GM19463 (cell line): ENCODE measurements around the gene MLEC.
"Not testable (repeated sequence)": the region's sequence is repeated elsewhere in the genome, so short reads cannot be mapped to it uniquely, and the experiment has no call there.

Experiments
- ATAC-seq: cut with Tn5 transposase; IDR thresholded peaks from one replicate; pipeline ENCODE4 v1.9.1; 2021; ENCODE audit warnings: mild to moderate bottlenecking, moderate library complexity; ENCODE audit not compliant: unreplicated experiment

Gene MLEC

GRCh38 chr12:120720234-120720986, 33.5 kb downstream of the MLEC start:
- no peak for ATAC-seq

- ATAC-seq = no peak
Observed at GRCh38 chr12:120720987-120721801, 34.2 kb downstream of the MLEC start.

GRCh38 chr12:120721866-120722265, 34.9 kb downstream of the MLEC start:
- no peak for ATAC-seq

- no peak for ATAC-seq
Observed at GRCh38 chr12:120722784-120723183, 35.8 kb downstream of the MLEC start.

- ATAC-seq = no peak
Observed at GRCh38 chr12:120724720-120725119, 37.8 kb downstream of the MLEC start.

GRCh38 chr12:120725151-120725658, 38.3 kb downstream of the MLEC start:
- ATAC-seq = no peak

GRCh38 chr12:120725659-120726509, 38.9 kb downstream of the MLEC start, which contains the start of gene ACADS:
Gene ACADS (plus strand): TSS chr12:120725826. CDS start chr12:120725886, 60 bp downstream.
- ATAC-seq = peak; percentile 98

GRCh38 chr12:120726510-120726793, 39.5 kb downstream of the MLEC start:
- no peak for ATAC-seq

GRCh38 chr12:120726961-120727360, 40.0 kb downstream of the MLEC start:
- ATAC-seq = no peak

- ATAC-seq = not testable (repeated sequence)
Observed at GRCh38 chr12:120732198-120732597, 45.2 kb downstream of the MLEC start.

GRCh38 chr12:120733574-120733973, 46.6 kb downstream of the MLEC start:
- no peak for ATAC-seq

GRCh38 chr12:120734210-120734609, 47.3 kb downstream of the MLEC start:
- ATAC-seq = no peak

- no peak for ATAC-seq
Observed at GRCh38 chr12:120735181-120735580, 48.2 kb downstream of the MLEC start.

- ATAC-seq = no peak
Observed at GRCh38 chr12:120736404-120737331, 49.7 kb downstream of the MLEC start.

- ATAC-seq = no peak
Observed at GRCh38 chr12:120737557-120738251, 50.8 kb downstream of the MLEC start.

GRCh38 chr12:120738252-120739030, 51.5 kb downstream of the MLEC start:
- ATAC-seq = no peak

- ATAC-seq = no peak
Observed at GRCh38 chr12:120739031-120739762, 52.2 kb downstream of the MLEC start.
